Measurements from ENCODE around the gene NDRG2.
A peak's percentile ranks its signal among the peaks of the same experiment; 100 is the strongest.

The NDRG2 gene

GRCh38 chr14:21024585-21025370 is at the start of gene NDRG2:
Gene NDRG2 (minus strand): TSS chr14:21025061. CDS start chr14:21023315, 1,746 bp downstream.
- H3K4me3 ChIP-seq (ENCODE audit: low read length), result peak within 1 kb of the TSS; percentile 41
- H3K36me3 ChIP-seq (ENCODE audit: insufficient read depth, low read length), result no peaks in the 10 kb centered on the region
- peaks cover 59% of the 10 kb centered on the region for H3K27me3 ChIP-seq (ENCODE audit: insufficient read depth, low read length)
- no peaks in the 10 kb centered on the region for H3K9me3 ChIP-seq (ENCODE audit: low read length)
- H2AFZ ChIP-seq (ENCODE audit: low read depth, low read length), result peak within 1 kb of the TSS; percentile 69
- H3K4me1 ChIP-seq (ENCODE audit: insufficient read depth, low read length), result peaks cover 10% of the 10 kb centered on the region

- no peak overlapping the region for H2AFZ ChIP-seq (ENCODE audit: low read depth, low read length)
- H3K36me3 ChIP-seq (ENCODE audit: insufficient read depth, low read length), result peaks cover 61% of the 10 kb centered on the region
- H3K4me3 ChIP-seq (ENCODE audit: low read length), result no peak overlapping the region
- no peaks in the 10 kb centered on the region for H3K27me3 ChIP-seq (ENCODE audit: insufficient read depth, low read length)
- no peaks in the 10 kb centered on the region for H3K9me3 ChIP-seq (ENCODE audit: low read length)
- H3K4me1 ChIP-seq (ENCODE audit: insufficient read depth, low read length), result peaks cover 11% of the 10 kb centered on the region
Measured at GRCh38 chr14:21073921-21074320, 49.1 kb upstream of the NDRG2 start.

GRCh38 chr14:21072781-21073339 is 48.0 kb upstream of the NDRG2 start:
- Histone ChIP-seq H3K4me1 (ENCODE audit: insufficient read depth, low read length) (peaks cover 17% of the 10 kb centered on the region), H3K4me3 (ENCODE audit: low read length) (no peak overlapping the region), H3K27me3 (ENCODE audit: insufficient read depth, low read length) (no peaks in the 10 kb centered on the region), H3K36me3 (ENCODE audit: insufficient read depth, low read length) (peaks cover 50% of the 10 kb centered on the region), H3K9me3 (ENCODE audit: low read length) (no peaks in the 10 kb centered on the region), H2AFZ (ENCODE audit: low read depth, low read length) (no peak overlapping the region)

- H2AFZ ChIP-seq (ENCODE audit: low read depth, low read length), result no peak overlapping the region
- H3K4me1 ChIP-seq (ENCODE audit: insufficient read depth, low read length), result peaks cover 17% of the 10 kb centered on the region
- no peaks in the 10 kb centered on the region for H3K9me3 ChIP-seq (ENCODE audit: low read length)
- H3K36me3 ChIP-seq (ENCODE audit: insufficient read depth, low read length), result peaks cover 43% of the 10 kb centered on the region
- no peaks in the 10 kb centered on the region for H3K27me3 ChIP-seq (ENCODE audit: insufficient read depth, low read length)
- H3K4me3 ChIP-seq (ENCODE audit: low read length), result peak overlapping the region; percentile 85
Measured at GRCh38 chr14:21072031-21072473, 47.2 kb upstream of the NDRG2 start.

GRCh38 chr14:21071225-21072030 is 46.6 kb upstream of the NDRG2 start:
- no peaks in the 10 kb centered on the region for H3K9me3 ChIP-seq (ENCODE audit: low read length)
- peaks cover 39% of the 10 kb centered on the region for H3K36me3 ChIP-seq (ENCODE audit: insufficient read depth, low read length)
- peaks cover 17% of the 10 kb centered on the region for H3K4me1 ChIP-seq (ENCODE audit: insufficient read depth, low read length)
- H3K27me3 ChIP-seq (ENCODE audit: insufficient read depth, low read length), result no peaks in the 10 kb centered on the region
- peak overlapping the region; percentile 85 for H3K4me3 ChIP-seq (ENCODE audit: low read length)
- no peak overlapping the region for H2AFZ ChIP-seq (ENCODE audit: low read depth, low read length)

GRCh38 chr14:21070610-21071224 is 45.9 kb upstream of the NDRG2 start:
- peak overlapping the region; percentile 85 for H3K4me3 ChIP-seq (ENCODE audit: low read length)
- peaks cover 17% of the 10 kb centered on the region for H3K4me1 ChIP-seq (ENCODE audit: insufficient read depth, low read length)
- H3K9me3 ChIP-seq (ENCODE audit: low read length), result no peaks in the 10 kb centered on the region
- no peak overlapping the region for H2AFZ ChIP-seq (ENCODE audit: low read depth, low read length)
- no peaks in the 10 kb centered on the region for H3K27me3 ChIP-seq (ENCODE audit: insufficient read depth, low read length)
- peaks cover 32% of the 10 kb centered on the region for H3K36me3 ChIP-seq (ENCODE audit: insufficient read depth, low read length)

- Histone ChIP-seq H3K9me3 (ENCODE audit: low read length) (no peaks in the 10 kb centered on the region), H3K36me3 (ENCODE audit: insufficient read depth, low read length) (peaks cover 26% of the 10 kb centered on the region), H3K27me3 (ENCODE audit: insufficient read depth, low read length) (no peaks in the 10 kb centered on the region), H2AFZ (ENCODE audit: low read depth, low read length) (peak within 1 kb of the TSS; percentile 20), H3K4me3 (ENCODE audit: low read length) (peak within 1 kb of the TSS; percentile 85), H3K4me1 (ENCODE audit: insufficient read depth, low read length) (peaks cover 17% of the 10 kb centered on the region)
Measured at GRCh38 chr14:21070083-21070609, 45.3 kb upstream of the NDRG2 start, which contains the start of gene ARHGEF40. Gene ARHGEF40 (plus strand): TSS chr14:21070304. CDS start chr14:21070397, 93 bp downstream.

GRCh38 chr14:21069388-21070082 is 44.7 kb upstream of the NDRG2 start:
- H3K9me3 ChIP-seq (ENCODE audit: low read length), result no peaks in the 10 kb centered on the region
- no peaks in the 10 kb centered on the region for H3K27me3 ChIP-seq (ENCODE audit: insufficient read depth, low read length)
- peaks cover 20% of the 10 kb centered on the region for H3K36me3 ChIP-seq (ENCODE audit: insufficient read depth, low read length)
- peak overlapping the region; percentile 85 for H3K4me3 ChIP-seq (ENCODE audit: low read length)
- peaks cover 17% of the 10 kb centered on the region for H3K4me1 ChIP-seq (ENCODE audit: insufficient read depth, low read length)
- peak overlapping the region; percentile 20 for H2AFZ ChIP-seq (ENCODE audit: low read depth, low read length)

- Histone ChIP-seq H2AFZ (ENCODE audit: low read depth, low read length) (peak overlapping the region; percentile 20), H3K4me1 (ENCODE audit: insufficient read depth, low read length) (peaks cover 19% of the 10 kb centered on the region), H3K4me3 (ENCODE audit: low read length) (peak overlapping the region; percentile 85), H3K9me3 (ENCODE audit: low read length) (no peaks in the 10 kb centered on the region), H3K36me3 (ENCODE audit: insufficient read depth, low read length) (peaks cover 15% of the 10 kb centered on the region), H3K27me3 (ENCODE audit: insufficient read depth, low read length) (no peaks in the 10 kb centered on the region)
Measured at GRCh38 chr14:21068521-21069387, 43.9 kb upstream of the NDRG2 start.

- Histone ChIP-seq H3K9me3 (ENCODE audit: low read length) (no peaks in the 10 kb centered on the region), H3K36me3 (ENCODE audit: insufficient read depth, low read length) (no peaks in the 10 kb centered on the region)
Measured at GRCh38 chr14:21066882-21067502, 42.1 kb upstream of the NDRG2 start.

GRCh38 chr14:21063479-21063878 is 38.6 kb upstream of the NDRG2 start:
- no peak overlapping the region for H3K4me3 ChIP-seq (ENCODE audit: low read length)
- no peak overlapping the region for H2AFZ ChIP-seq (ENCODE audit: low read depth, low read length)
- peaks cover 11% of the 10 kb centered on the region for H3K4me1 ChIP-seq (ENCODE audit: insufficient read depth, low read length)
- no peaks in the 10 kb centered on the region for H3K36me3 ChIP-seq (ENCODE audit: insufficient read depth, low read length)
- H3K9me3 ChIP-seq (ENCODE audit: low read length), result no peaks in the 10 kb centered on the region
- no peaks in the 10 kb centered on the region for H3K27me3 ChIP-seq (ENCODE audit: insufficient read depth, low read length)

More at GRCh38 chr14:21066882-21067502, 42.1 kb upstream of the NDRG2 start:
- H3K27me3 ChIP-seq (ENCODE audit: insufficient read depth, low read length), result no peaks in the 10 kb centered on the region
- peaks cover 20% of the 10 kb centered on the region for H3K4me1 ChIP-seq (ENCODE audit: insufficient read depth, low read length)
- no peak overlapping the region for H2AFZ ChIP-seq (ENCODE audit: low read depth, low read length)
- no peak overlapping the region for H3K4me3 ChIP-seq (ENCODE audit: low read length)

Measured in neuron (in vitro differentiated cells).